Renal pelvis (tissue), 4 donors: Measurements from ENCODE around the gene STPG2. TPM values are rescaled to one million over a fixed set of nuclear protein-coding genes. Genes with fewer than 3 reads are reported as not detected.

Experiments
- DNase-seq: peaks from one replicate; pipeline ENCODE4 v3.0.0-alpha.2; 2013
- polyA plus RNA-seq, 3 donors: library from polyadenylated mRNA; unstranded; fragments of 120-200 nt; gene quantifications; one replicate each; pipeline ENCODE4 v1.2.1, GENCODE V29; 2013; ENCODE audit not compliant: insufficient read length in 3 of 3

The STPG2 gene
- polyA plus RNA-seq, 3 donors = 0.36 to 0.77 (median 0.65) TPM

- no peak for DNase-seq
These were observed 49.2 kb downstream of the STPG2 start for GRCh38 chr4:98094118-98094517.

DNA sequence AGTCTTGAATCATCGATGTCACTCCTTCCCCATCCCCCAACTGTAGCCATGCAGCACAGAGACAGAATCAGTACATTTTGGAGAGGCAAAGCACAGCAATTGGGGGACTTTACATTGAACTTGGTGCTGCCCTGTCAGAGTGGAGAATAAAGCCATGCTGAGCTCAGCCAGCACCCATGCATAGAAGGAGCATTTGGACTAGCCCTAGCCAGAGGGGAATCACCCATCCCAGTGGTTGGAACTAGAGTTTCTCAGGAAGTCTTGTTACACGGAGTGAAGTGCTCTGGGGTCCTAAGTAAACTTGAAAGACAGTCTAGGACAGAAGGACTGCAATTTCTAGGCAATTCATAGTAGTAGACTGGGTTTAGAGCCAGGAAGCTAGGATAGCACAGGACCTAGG is 49.6 kb downstream of the STPG2 start:
- DNase-seq = no peak

GRCh38 chr4:98092833-98093439 is 50.3 kb downstream of the STPG2 start:
- DNase-seq = peak; percentile 4

DNA sequence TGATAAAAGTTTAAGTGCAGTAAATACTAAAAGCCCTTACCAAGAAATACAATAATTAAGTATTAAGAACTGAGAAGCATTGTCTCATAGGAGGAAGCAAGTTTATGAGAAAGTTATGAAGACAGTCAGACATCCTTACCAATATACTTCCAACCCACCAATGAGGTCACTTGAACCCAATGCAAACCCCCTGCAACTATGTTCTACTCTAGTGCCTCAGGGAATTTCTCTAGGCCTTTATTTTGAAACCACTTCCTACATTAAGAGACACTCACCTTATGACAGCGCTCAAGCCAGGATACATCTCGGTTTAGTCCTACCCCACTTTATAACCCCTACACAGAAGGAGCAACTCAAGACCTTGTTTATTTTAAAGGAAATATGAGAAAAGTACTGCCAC is 61.3 kb downstream of the STPG2 start:
- no peak for DNase-seq

- no peak for DNase-seq
These were observed 74.8 kb downstream of the STPG2 start for GRCh38 chr4:98068495-98068894.

DNA sequence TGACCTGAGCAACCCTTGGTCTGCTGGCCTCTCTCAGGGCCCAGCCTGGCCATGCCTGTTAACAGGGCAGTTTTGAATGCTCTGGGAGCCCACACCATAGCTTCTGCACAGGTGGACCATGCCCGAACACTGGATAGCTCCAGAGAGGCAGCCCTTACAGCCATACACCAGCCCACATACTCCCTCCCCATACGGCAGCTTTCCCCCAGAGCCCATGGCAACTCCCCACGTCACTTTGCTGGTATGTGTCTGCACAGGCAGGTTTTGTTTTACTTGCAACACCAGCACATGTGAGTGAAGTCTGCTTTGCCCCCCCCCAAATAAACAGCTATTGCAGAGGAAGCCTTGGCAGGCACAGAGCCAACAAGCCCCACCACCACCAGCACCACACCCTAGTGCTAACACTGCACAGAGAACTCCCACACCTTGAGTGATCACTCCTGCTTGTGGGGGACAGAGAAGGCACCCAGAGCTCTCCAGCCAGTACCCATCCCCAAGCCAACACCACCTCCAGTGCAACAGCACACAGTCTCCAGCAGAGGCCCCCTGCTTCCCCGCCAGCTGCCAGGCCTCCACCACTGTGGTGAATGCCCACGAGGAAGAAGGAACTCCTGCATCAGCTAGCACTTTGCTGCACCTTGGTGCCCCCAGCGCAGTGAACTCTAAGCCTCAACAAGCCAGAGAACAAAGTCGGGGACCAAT is 87.3 kb downstream of the STPG2 start:
- no peak for DNase-seq

DNA sequence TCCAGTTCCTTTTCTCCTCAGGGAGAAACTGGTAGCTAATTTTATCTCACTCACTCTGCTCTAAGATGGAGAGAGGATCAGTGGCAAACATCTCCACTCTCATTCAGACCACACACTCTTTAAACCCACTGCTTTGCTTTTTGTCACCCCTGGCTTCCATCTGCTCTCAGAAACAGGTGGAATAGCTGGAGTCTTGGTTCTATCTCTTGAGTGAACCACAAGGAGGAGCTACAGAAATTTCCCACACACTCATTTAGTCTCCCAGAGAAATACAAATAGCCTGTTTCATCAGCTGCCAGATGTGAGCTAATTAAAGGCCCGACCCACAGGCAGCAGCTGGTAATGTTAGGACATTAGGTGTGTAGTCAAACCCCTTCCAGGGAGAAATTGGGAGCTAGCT is 96.6 kb downstream of the STPG2 start:
- no peak for DNase-seq

DNA sequence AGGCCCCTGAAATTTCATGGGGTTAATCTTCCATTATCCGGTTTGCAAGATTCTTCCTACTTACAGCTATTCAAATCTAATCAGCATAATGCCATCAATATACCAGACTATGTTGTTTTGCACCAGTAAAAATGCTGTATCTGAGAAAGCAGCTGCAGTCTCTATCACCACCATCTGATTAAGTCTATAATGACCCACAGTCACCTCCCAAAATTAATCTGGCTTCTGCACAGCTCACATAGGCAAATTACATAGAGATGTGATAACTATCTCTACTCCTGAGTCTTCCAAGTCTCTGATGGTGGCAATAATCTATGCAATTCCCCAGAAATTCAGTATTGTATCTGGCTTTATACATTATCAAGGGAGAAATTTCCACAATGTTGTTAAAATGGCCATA is 113.2 kb downstream of the STPG2 start:
- no peak for DNase-seq

- DNase-seq = no peak
These were observed 115.4 kb downstream of the STPG2 start for GRCh38 chr4:98027827-98028226.

DNA sequence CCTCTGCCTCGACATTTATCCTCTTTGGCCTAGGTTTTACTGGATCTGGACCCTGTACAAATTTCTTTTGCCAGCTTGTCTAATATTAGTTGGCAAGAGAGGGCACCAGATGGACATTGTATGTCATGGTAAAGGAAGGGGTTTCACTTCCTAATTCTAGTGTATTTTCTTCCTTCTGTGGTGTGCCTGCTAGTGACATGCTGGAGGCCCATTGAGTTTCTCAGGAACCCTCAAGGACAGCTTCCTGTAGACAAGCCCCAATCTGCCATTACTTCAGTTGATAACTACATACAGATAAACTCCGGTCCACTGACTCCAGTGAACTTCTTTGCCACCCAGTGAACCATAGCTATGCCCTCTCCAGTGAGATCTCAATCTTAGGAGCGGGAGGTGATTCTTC is 116.9 kb downstream of the STPG2 start:
- DNase-seq = no peak

- no peak for DNase-seq
These were observed 136.4 kb downstream of the STPG2 start for GRCh38 chr4:98006814-98007412.

DNA sequence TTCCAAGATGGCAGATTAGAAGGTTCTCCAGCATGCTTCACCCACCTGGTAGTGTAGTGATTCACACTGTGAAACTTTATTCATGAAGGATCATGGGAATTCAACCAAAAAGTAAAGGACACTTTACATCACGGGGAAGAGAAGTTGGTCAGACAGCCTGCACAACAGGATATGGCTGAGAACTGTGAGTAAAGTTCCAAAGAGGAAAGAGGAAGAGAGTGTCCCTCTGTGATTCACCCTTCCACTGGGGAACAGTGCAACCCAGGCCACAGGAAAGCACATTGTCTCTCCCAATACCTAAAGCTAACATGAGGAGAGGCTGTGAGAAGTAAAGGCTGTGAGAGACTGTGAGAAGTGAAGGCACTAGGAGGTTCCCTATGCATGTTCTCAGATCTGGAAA is 137.2 kb downstream of the STPG2 start:
- no peak for DNase-seq

DNA sequence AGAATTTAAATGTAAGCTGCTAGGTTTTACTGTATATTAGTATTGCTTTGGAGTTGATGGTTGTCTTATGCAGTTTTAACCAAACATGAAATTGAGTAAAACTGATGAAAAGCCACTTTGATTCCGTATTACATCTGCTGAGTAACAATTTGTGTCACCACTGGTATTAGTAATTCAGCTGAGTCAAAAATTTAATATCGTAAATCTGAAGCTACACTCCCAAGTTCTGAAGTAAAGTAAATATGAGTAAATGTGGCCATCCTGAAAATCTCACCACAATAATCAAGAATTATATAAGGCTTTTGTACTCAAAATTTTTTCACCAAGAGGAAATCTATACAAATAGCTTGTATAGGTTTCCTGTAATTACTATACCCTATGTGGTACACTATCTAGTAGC is 142.3 kb downstream of the STPG2 start:
- DNase-seq = no peak

DNA sequence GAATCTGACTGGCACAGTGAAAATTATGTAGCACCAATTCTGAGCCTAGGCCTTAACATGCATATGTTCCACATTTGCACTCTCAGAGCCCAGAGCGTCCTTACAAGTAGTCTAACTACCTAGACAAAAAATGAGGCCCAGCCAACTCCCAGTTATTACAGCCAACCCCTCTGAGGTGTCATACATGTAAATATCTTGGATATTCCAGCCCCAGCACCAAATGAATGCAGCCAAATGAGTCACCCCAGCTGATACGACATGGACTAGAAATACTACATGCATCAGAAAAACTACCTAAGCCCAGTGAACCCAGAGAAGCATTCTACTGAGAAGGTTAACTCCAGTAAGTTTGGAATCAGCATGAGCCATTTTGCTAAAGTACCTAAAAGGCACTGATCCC is 145.1 kb downstream of the STPG2 start:
- DNase-seq = no peak

DNA sequence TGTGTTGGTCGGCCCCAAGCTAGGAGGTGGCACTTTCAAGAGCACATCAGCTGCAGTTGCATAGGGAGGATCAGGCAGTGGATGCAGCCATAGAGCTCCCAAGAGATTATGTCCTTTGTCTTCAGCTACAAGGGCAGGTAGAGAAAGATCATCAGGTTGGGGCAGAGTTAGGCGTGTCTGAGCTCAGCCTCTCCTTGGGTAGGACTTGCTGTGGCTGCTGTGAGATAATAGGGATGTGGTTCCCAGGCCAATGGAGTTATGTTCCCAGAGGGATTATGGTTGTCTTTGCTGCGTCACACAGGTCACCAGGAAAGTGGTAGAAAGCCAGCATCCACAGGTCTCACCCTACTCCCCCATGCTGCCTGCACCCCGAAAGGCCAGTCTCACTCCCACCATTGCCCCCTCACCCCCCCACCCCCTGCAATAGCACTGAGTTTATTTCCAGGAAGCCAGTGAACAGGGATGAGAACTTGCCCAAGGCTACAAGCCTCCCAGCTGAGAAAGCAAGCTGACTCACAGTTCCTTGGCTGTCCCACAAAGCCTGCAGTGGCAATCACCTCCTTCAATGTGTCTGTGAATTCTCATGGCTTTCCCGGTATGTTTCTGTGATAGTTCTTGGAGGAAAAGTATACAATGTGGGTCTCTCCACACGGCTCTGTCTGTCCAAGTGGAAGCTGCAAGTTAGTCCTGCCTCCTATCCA is 148.4 kb downstream of the STPG2 start:
- no peak for DNase-seq

DNA sequence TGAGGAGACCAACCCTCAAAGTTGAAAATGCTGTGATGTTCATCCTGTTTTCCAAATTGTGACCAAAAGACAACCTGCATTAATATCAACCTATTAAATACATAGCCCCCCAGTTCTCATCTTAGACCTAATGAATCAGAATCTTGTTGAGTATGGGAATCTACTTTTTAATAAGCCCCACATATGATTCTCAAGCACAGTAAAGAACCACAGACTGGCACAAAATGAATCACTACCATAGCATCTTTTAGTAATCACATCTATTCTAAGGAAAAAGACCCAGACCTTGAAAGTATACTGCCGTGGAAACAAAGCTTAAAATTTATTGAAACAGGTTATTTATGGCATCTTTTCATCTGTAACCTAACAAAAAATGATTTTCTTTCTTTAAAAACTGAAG is 152.9 kb downstream of the STPG2 start:
- no peak for DNase-seq

- DNase-seq = peak; percentile 28
These were observed 156.1 kb downstream of the STPG2 start for GRCh38 chr4:97987019-97987648.

DNA sequence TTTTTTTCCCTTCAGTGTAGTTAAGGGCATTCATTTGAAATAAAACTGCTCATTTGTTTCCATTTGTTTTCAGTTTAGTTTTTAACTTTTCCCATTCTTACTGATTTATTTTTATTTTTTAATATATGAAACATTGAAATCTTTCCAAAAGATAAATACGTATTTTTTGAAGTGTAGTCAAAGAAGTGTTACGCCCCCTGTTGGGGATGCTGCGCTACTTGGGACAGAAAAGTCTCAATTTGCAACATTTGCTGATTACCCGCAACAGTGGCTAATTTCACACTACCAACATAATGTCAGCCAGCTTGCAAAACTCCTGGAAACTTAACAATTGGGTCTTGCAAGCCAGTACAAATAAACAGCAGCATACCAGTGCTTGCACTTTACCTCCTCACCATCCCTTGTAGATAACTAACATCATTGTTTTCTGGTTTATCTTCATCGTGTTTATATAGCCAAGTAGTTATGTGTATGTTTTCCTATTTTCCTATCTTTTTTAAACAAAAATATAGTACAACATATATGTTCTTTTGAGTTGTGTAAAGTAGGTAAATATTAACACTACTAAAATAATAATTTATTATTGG is 158.6 kb downstream of the STPG2 start:
- DNase-seq = no peak

DNA sequence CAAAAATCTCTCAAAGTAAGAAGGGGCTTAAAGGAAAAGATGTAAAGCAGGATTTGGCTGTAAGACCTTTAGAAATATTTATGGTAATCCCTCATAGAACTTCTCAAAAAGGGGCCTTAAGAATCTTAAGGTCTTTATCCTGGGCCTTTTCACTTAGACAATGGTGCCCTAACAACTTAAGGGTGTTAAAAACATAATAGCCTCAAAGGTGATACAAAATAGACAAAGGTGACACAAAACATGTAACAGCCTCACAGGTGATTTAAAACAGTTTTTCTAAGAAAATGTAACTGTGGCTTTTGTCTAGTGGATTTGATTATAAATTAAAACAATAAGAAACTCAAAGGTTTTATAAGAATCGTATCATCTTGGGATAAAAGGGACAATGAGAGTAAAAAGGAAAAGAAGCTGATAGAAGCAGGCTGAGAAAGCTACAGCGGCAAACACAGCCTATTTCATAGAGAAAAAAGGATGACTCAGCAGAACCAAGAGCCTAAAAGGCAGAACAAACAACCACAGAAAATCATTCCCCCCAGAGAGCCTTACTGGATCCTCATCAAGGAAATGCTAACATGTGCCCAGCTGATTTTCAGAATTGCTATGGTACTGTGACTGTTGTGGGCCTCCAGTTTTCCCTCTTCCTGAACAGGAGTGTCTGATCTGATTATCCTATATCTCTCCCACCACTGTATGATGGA is 164.3 kb downstream of the STPG2 start:
- no peak for DNase-seq

DNA sequence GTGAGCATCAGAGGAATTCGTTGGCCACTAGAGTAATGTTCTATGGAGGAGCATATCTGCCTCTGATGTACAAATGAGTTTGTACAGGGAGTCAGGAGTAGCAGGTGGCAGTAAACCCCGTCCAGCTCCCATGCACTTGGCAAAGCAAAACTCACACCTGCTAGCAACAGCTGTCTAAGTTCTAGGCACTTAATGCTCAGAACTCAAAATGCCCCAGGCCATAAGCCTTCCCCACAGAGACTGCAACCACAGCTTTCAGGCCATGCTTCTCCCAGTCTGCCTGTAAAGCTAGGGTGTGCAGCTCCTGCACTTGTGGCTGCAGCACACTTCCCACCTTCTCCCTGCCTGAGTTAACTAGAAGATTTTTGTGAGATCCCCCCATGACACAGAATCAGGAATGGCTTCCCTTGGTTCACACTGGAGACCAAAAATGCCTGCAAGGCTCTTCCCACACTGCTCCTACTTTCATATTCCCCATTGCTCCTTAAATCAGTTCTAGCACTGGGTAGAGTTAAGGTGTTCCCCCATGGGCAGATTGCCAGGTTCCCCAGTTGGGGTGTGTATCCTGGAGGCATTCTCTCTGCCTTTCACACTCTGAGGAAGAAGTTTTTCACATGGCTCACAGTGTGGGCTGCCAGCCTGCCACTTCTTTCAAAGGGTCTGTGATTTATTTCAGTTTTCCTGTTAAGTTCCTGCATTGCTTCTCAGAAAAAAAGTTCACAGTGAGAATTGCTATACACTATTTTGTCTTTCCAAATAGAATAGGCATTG is 189.9 kb downstream of the STPG2 start:
- DNase-seq = no peak

GRCh38 chr4:97952763-97953162 is 190.5 kb downstream of the STPG2 start:
- DNase-seq = no peak
